HG02870 (cell line): ENCODE measurements around the gene IRX4.

Experiments
- ATAC-seq: cut with Tn5 transposase; IDR thresholded peaks from one replicate; pipeline ENCODE4 v1.9.1; 2021; ENCODE audit warnings: mild to moderate bottlenecking, moderate library complexity; ENCODE audit not compliant: unreplicated experiment

Gene IRX4

DNA sequence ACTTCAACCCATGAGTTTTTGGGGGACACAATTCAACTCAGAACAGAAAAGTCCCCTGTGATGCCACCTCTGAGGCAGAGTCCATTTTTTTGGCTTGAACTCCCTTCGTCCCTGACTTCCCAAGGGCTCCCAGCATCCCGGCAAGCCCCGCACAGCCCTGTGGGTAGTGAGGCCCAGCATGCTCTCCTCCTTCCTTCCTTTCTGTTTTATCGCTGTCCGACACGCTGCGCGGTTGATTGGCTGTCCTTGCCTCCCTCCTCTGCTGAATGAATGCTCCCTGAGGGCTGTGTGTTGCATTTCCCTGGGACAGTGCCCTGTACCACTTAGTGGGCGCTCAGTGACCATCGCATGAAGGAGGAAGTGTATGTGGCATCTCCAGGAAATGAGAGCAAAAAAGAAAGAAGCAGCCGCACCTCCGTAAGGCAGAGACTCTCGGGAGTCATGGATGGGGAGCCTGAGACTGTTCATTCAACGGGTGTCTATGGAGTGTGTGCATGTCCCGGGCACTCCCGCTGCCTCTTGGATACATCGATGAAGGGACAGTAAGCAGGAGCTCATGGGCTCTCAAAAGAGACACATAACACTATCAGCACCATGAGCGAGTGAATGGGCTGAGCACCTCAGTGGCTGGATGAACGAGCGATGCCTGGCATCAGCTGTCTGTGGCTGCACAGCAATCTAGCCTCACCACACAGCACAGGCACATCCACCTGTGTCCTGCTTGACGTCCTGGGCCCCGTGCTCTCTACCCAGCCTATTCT lies 10.1 kb upstream of the IRX4 start:
- no peak for ATAC-seq

DNA sequence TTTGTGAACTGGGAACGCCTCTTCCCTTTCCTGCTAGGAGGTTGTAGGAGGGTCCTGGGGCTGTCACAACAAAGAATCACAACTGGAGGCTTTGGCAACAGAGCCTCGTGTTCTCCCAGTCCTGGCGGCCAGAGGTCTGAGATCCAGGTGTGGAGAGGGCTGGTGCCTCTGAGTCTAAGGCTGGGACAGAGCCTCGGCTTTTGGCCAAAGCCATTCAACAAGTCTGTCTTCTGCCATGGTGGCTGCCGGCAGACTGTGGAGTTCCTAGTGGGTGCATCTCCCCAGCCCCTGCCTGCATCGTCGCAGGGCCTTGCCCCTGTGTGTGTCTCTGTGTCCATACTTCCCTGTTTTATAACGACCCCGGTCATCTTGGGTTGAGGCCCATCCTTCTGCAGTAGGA lies 9.5 kb upstream of the IRX4 start:
- no peak for ATAC-seq

DNA sequence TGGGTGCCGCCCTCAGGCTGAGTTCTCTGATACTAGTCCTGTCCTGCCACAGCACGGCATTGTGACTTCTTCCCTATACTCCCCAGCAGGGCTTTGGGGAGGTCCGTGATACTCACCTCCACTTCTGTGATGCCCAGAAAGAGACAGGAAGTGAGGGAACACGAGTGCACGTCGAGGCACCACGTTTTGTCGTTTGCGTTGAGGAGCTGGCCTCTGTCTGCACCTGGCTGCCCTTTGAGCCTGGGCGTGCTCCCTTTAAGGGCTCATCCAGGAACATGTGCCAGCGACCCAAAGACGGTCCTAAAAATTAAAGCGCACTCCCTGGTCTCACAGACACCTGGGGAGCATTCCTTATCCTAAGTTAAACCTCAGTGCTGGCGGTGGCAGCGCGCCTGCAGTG lies 8.7 kb upstream of the IRX4 start:
- ATAC-seq = no peak

DNA sequence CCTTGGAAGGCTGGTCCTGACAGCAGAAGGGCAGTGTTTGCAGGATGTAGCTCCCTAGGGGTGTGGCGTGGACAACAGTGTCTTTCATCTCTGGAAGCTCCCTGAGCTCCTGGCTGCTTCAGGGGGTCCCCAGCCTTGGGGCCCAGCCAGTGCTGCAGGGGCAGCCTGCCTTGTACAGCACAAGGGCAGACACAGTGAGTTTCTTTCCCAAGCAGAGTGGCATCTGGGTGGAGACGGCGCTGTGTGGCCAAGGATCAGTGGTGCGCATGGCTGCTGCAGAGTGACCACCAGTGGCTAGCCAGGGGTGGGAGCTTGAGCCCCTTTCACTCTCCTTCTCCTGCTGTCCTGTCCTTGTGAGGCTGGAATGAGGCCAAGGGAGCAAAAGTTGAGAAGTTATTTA lies 7.6 kb upstream of the IRX4 start:
- no peak for ATAC-seq

DNA sequence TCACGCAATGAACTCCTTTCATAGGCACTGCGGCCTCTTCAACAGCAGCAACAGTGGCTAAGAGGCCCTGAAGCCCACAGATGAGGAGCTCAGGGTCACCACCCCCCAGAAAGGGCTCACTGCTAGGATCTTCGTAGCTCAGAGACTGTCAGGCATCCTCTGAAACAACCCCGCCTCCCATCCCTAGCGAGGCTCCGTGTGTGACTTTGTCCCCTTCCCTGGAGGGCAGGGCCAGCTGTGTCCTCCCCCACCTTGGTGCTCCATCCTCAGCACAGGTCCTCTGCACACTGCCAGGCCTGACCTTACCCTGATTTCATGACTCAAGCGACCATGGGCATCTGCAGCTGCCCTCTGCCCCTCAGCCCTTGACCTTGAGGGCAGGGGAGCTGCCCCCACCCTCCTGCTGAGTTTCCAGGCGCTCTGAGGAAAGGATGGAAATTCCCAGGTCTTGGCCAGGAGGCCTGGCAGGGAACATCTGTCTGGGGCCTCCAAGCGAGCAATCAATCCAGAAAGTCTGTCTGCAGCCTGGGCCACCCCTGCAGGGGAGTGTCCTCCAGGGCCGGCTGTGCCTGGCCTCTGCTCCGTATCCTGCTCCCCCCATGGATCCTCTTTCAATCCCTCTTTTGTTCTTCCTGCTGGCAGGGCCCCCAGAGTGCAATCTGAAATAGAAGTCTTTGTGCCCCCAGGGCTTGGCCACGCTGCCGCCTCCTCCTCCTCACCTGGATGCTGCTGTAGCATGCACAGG lies 6.8 kb upstream of the IRX4 start:
- ATAC-seq = no peak

DNA sequence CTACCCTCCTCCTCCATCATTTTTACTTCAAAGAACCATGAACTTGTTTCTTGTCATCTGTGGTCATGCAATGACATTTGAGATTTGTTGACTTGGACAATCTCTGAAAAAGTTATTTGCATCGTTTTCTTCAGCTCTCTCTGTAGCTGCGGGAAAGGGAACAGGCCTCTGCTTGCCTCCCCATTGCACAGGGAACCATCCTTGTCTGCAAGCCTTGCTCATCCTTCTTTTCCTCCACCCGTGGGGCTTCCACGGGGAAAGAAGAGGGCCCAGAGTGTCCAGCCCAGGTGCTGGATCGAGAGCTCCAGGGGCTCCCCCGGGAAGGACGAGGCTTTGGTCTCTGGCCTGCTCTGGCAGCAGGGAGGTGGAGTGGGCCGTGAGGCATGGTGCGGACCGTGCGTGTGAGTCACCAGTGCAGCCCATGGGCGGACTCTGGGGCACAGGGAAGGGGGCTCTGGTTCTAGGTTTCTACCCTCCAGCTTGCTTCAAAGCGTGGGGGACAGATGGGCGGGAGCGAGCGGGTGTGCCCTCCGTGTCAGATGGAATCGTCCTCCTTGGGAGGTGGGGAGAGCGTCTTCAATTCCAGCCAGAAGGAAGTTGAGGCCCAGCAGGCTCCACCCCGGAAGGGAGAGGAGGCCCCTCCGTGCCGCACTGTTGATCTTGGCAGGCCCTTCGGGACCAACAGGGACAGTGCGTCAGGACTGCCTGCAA lies 6.0 kb upstream of the IRX4 start:
- ATAC-seq = no peak

DNA sequence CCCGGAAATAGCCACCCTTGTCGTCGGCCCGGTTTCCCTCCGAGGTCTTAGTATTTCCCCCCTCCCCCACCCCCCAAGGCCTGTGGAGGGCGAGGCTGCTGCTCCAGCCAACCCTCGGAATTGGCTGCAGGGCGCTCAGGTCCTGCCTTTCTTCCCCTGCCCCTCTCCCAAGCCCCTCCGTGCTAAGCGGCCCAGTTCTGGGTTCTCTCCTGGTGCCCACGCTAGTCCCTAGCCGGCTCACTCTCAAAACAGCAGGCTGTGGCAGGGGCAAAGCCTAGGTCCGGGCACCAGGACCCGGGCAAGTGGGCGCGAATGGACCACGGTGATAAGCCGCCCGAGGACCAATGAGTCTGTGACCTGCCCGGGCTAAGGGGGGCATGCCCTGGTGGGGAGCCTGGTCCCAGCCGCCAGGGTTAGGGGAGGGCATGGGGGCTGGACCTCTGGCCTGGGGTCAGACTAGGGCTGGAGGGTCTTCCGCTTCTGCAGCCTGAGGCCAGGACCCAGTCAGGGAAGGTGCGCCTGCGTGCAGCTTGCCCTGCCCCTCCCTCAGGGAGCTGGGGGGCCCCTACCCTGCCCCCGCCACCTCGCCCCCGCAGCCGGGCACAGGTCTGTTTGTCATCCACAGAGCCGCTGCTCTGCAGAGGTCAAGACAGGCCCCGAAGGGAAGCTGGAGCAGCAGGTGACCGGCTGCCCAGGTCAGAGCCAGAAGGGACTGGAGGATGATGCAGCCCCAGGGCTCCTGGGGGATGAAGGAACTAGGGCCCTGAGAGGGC lies 5.0 kb upstream of the IRX4 start:
- no peak for ATAC-seq

DNA sequence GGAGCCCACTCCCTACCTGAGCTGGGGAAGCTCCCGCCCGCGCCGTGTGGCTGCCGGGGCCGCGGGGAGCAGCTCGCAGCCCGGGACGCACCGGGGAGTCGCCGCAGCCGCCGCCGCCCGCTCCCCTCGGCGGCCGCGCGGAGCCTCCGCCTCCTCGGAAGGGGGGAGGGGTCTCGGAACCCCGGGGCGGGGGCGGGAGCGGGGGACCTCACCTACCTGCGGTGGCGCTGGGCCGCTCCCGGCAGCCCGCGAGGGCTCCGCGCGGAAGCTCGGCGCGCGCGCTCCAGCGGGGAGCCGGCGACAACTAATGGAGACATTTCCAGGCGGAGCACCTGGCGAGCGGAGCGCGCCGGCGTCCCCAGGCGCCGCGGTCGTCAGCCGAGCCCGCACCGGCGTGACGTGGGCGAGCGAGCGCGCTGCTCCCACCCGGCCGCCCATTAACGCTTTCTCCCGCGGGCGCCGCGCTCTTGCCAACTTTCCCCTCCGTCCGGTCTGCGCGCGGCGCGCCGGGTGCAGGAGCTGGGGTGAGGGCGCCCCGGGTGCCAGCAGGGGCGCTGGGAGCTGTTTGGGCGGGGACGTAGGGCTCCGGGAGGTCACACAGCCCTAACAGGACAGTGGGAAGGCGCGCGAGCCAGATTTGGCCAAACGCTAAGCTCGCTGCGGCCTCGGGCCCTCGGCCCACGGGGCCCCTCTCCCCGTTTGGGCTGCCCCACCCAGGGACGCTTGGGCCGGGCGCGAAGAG lies 4.3 kb upstream of the IRX4 start:
- ATAC-seq = no peak

DNA sequence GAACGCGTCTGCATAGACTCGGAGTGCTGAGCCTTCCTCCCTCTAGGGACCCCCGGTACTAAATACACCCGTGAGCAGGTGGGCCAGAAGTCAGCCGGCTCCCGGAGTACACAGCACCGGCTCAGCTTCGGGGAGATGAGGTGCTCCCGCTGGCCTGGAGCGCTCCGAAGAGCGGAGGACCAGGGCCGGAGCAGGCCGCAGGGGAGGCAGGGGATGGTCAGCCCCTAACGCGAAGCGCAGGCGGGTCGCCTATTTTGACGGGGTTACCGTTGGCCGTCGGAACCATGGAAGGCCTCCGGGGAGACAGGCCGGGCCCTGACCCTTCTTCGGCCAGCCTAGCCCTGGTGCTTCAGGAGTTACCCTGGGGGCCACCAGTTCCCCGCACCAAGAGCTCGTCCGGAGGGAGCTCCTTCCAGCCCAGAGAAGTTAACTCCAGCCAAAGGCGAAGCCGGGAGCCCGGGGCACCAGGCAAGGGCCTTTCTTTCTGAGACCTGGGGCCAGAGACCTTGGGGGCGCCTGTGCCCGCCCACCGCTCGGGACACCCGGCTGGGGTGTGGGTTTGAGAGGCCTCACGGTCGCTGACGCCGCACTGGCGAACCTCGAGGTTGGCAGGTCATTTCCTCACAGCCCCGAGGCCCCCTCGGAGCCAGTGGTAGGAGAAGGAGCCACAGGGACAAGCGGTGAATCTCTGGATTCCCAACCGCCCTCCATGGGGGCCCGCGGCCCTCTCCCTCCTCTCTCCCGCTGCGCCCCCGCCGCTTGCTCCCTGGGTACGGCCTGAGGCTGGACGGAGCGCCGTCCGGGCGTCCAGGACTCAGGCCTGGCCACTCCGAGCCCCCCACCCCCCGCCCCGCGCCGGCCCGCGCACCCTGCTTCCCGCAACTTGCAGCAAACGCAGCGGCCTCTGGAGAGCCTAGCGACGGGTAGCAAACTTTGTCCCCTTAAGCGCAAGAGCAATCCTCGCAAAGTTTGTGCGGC lies 3.4 kb upstream of the IRX4 start:
- no peak for ATAC-seq

DNA sequence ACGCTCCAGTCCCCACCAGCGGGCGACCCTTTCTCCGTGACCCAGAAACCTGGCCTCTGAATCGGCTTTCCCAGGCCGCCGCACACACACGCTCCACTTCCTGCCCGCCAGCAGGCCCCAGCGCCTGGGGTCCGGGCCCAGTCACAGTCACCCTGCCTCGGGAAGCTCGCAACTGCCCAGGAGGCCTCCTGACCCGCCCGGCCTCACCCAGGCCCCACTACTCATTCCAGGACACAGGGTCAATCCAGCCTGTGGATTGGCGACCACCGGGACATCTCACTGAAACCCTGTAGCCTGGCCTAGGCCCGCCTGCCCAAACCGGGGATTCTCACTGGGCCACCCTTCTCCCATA lies 2.7 kb upstream of the IRX4 start:
- no peak for ATAC-seq

DNA sequence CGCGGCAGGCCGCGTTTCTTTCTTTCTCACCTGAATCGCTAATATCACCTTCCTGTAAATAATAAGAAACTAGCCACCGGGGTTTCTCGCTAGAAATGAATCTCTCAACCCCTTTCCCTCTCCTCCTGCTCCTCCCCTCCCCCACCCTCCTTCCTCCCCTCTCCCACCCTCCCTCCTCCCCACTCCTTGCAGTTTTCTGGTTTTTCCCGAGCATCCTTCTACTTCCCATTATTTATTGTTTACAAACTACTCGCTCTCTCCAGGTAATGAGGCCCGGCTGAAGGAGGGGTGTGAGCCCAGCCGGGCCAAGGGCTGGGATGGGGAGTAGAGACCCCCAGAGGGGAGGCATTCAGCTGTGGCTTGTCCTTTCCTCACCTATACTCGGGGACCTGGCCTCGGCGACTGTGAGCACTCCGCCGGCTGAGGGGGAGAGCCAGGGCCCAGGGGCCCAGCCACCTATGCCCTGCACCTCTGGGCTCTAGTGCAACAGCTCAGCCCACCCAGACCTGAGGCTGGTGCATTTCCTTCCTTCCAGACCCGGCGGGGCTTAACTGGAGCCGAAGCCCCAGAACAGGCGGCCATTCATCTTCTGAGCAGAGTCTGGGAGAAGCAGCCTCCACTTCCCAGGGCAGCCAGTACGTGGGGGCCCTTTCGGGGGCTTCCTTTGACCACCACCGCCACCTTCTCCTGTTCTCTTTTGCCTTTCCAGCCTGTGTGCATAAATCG lies 2.1 kb upstream of the IRX4 start:
- ATAC-seq = no peak

DNA sequence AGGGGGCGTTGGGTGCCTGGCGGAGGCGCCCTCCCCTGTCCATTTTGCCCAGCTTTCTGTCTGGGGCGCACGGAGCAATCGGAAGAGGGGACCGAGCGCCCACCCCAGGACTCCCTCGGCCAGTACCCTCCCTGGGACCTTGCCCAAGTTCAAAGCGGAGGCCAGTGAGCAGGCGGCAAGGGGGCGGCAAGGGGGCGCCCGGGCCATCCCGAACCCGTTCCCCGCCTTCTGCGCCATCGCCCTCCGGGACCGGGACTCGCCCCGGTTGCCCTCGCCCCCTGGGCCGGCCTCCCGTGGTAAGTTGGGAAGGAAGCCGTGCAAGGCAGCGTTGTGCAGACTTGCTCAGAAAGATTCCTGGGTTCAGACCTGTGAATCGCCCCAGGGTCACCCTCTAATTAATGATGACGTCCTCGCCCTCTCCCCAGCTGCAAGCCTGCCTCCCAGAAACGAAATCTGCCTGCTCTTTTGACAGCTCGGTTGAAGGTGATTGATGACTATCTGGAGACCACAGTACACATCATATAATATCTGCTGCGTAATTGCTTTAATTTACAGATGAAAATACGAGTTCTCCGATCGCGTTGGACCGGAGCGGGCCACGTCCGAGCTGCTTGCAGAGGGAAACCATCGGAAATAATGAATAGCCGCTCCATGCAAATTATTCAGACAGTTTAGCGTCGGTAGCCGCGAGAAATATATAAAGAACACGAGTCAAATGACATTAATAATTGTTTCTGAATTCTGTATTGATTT lies 1.4 kb upstream of the IRX4 start:
- ATAC-seq = no peak

DNA sequence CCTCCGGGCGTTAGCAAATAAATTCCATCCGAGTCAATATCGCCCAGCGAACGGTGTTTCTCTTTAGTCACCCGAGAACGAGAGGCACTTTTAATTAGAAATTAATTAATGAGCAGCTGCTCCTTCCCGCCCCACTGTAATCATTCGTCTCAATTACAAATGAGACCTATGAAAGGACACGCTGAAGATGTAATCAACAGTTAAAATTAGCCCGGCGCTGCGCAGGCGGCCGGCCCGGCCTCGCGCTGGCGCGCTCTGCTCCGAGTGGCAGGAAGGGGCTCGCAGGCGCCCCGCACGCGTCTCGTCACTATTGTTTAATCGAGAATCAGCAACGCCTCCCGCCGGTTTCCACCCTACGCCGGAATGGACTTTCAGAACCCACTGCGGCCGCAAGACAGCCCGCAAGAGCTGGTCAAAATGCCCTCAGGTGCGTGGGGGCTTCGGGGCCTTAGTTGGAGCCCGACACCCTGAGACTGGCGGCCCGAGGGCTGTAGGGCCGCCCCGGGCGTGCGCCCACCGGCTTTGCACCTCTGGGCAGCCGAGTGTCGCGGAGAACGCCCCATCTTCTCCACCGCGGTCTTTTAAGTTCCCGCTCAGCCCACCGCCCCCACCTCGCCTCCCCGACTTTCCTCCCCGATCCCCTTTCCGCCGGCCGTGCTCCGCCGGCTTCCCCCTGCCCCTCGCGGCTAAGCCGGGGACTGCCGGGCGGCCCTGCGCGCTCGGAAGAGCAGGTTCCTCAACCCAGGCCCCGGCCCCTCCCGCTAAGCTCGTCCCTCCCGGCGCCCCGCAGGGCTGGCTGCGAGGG lies 597 bp upstream of the IRX4 start:
- no peak for ATAC-seq

DNA sequence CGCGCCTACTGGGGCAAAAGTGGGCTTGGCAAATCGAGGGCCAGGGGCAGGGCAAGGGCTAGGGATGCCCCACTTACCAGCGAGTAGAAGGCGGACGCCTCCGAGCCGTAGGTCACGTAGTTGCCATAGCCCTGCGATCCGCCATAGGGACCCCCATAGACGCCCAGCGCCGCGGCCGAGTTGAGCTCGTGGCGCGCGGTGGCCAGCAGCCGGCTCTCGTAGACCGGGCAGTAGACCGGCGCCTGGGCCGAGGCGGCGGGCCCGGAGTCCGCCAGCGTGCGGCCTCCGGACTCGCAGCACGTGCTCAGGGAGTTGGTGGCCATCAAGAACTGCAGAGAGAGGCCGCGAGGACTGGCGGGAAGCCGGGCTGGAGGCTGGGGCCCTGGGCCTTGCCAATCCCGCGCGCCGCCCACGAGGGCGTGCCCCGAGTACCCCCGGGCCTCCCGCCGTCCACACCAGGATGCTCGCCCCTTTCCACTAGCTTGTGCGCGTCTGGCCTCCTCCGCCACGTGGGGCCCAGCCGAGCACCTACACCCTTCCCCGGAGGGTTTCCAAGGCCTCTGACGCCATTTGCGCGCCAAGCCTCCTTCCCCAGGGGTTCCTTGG lies 891 bp downstream of the IRX4 start:
- no peak for ATAC-seq

DNA sequence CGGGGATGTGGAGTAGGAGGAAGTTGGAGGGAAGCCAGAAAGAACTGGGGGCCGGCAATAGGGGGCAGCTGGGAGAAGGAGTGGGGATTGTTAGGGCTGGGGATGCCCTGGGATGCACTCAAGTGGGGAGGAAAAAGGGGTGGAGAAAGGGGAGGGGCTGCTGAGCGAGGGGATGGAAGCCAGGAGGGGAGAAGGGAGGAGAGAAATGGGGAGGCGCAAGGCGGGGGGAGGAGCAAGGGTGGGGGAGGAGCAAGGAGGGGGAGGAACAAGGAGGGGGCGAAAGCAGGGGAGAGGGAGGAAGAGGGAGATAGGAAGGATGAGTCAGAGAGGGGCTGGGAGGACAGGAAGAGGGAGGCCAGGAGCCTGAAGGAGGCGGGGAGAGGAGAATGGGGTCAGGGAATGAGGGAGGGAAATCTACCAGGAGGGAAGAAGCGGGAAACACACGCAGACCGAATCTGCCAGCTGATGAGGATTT lies 1.6 kb downstream of the IRX4 start:
- ATAC-seq = no peak

DNA sequence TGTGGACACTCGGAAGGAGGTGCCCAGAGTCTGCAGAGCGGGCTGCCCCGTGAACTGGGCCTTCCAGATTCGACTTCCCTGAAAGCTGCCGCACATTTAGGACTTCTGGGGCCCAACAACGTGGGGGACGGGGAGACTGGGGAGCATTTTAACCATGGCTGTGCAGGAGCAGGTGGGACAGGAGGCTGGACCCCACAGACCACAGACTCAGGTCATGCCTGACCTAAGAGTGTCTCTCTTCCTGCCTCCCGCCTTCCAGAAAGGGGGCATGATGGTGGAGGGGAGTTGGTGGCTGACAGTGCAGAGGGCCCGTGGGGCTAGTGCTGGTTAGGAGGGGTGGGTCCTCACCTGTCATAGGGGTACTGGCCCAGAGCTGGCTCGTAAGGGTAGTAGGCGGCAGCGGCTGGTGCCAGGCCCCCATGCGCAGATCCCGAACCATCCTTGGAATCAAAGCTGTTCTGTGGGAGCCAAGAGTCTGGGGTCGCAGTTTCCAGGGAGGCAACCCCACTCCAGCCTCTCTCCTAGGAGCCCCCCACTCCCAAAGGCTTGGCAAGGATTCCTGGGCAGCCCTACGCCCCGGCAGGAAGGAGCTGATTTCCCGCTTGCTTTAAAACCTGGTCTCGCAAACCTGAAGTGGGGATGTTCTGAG lies 2.2 kb downstream of the IRX4 start:
- ATAC-seq = no peak
